Heart left ventricle (tissue), 16 donors: ENCODE data around the gene ANP32A. TPM values are rescaled to one million over a fixed set of nuclear protein-coding genes. Genes with fewer than 3 reads are reported as not detected.

Source experiments
- ATAC-seq, 4 donors: fragments of 200-7000 bp; cut with Tn5 transposase; one replicate each; pipeline ENCODE4 v1.9.1; 2020 to 2022; ENCODE audit warnings: moderate library complexity in 4 of 4, mild to moderate bottlenecking in 3 of 4, moderate number of reproducible peaks in 1 of 4
- DNase-seq, 5 donors: peaks; one replicate each; pipeline ENCODE4 v3.0.0-alpha.2; 2020
- H3K27ac ChIP-seq, 12 donors: fragments of 200-600 bp; sonication (generic) in 4 of 12; one replicate each; pipeline versions ENCODE4 v1.5.0 to v1.8.0; 2016 to 2022; ENCODE audit warnings: mild to moderate bottlenecking in 2 of 12
- H3K27me3 ChIP-seq, 9 donors: fragments of 200-600 bp; sonication (generic) in 2 of 9; one replicate each; pipeline versions ENCODE4 v1.5.1 to v1.8.0; 2016 to 2022; ENCODE audit warnings: mild to moderate bottlenecking in 3 of 9
- H3K36me3 ChIP-seq, 9 donors: fragments of 200-600 bp; sonication (generic) in 2 of 9; one replicate each; pipeline versions ENCODE4 v1.5.0 to v1.8.0; 2018 to 2022; ENCODE audit warnings: mild to moderate bottlenecking in 2 of 9
- H3K4me1 ChIP-seq, 12 donors: fragments of 200-600 bp; sonication (generic) in 4 of 12; one replicate each; pipeline versions ENCODE4 v1.5.0 to v1.8.0; 2016 to 2022; ENCODE audit warnings: mild to moderate bottlenecking in 3 of 12
- H3K4me3 ChIP-seq, 12 donors: fragments of 200-600 bp; sonication (generic) in 4 of 12; one replicate each; pipeline versions ENCODE4 v1.5.0 to v1.8.0; 2017 to 2022; ENCODE audit warnings: mild to moderate bottlenecking in 9 of 12, moderate library complexity in 4 of 12
- H3K9me3 ChIP-seq, 12 donors: fragments of 200-600 bp; sonication (generic) in 4 of 12; one replicate each; pipeline versions ENCODE4 v1.5.0 to v1.8.0; 2016 to 2022; ENCODE audit warnings: mild to moderate bottlenecking in 1 of 12
- CTCF ChIP-seq, 12 donors: fragments of 200-600 bp; sonication (generic) in 4 of 12; IDR thresholded peaks; one replicate each; pipeline versions ENCODE4 v1.5.0 to v1.8.0; 2018 to 2022; ENCODE audit warnings: antibody characterized with exemption in 12 of 12, mild to moderate bottlenecking in 5 of 12
- POLR2A ChIP-seq, 2 donors: fragments of 450-650 bp; IDR thresholded peaks; one replicate each; pipeline ENCODE4 v1.6.1; 2017; ENCODE audit warnings: antibody characterized with exemption in 2 of 2, mild to moderate bottlenecking in 2 of 2, moderate library complexity in 2 of 2
- WGBS, 4 donors: extraction: QIAGEN DNeasy Blood & Tissue Kit in 2 of 4; methylation state at CpG; one replicate each; pipeline versions ENCODE4 v1.1.5 to v1.1.7; 2013 to 2018; 5-methylcytosine and 5-hydroxymethylcytosine counted together
- intact Hi-C, 10 donors: fragments of 100-400 bp; cut with DNase I; formaldehyde crosslinking; loops; one replicate each; pipeline versions ENCODE4 v1.11.1 to v1.14.2; 2022
- polyA plus RNA-seq, 2 donors: library from polyadenylated mRNA; stranded (reverse); fragments of 200-250 nt; gene quantifications; one replicate each; pipeline ENCODE4 v1.2.3, GENCODE V29; 2013
- total RNA-seq, 9 donors: library from RNA; depleted of rRNA in 2 of 9; stranded (reverse); fragments of >200 nt in 2 of 9; fragmentation: NEBNext Ultra II Directional in 3 of 9; extraction: Animal tissue kit (Norgen Biotek cat#: 25700) in 3 of 9; gene quantifications; one replicate each; pipeline versions ENCODE4 v1.1.0 to v1.2.4, GENCODE V29; 2016 to 2023
- donor health status: ischemic (EF 13 %, LVEDD 7.1; RV severe dilation, severe dysfunction).
- donor health status: healthy with polysubstance abuse.
- donor health status: DM: no; HTN: yes; CAD: no.
- donor health status: DM: no; HTN: no; CAD: no.
- donor health status: ischemic (EF 25% LVEDD 6.9; RV normal size, moderate dysfunction).
- donor health status: ischemic (EF 25% LVEDD 5.7; RV mildly dilated, moderate dysfunction).
- donor health status: healthy.
- donor health status: DM: yes; HTN: yes; CAD: no.
- donor health status: ischemic (EF 35%, LVEDD 5.7; RV mildly dilated, moderate dysfunction).
- donor health status: nonischemic (EF 11% LVEDD 7.7; RV severe dilation, severe dysfunction).
- donor health status: DM: yes; HTN: yes; CAD: no.
- donor health status: PGD.
- donor health status: ischemic (EF 29% LVEDD 5.4; RV normal size, mild dysfunction).
- donor health status: nonischemic (EF 23%, LVEDD 6.1; RV moderate dilation, normal function).

ANP32A gene
- total and polyA plus RNA-seq, 11 donors: 55.7 to 202 (median 142) TPM

- peak in 2 of 5 donors; percentile 45 to 68 for DNase-seq
- H3K27me3 ChIP-seq: no peaks in the 10 kb centered on the region
- intact Hi-C loops: loop anchor here (2.0 to 10.0 kb wide), 5 partner anchors 34 to 94 kb away; no protein-coding TSS in a partner anchor
- no peak overlapping the region for H3K4me3 ChIP-seq
- TF ChIP-seq CTCF (IDR thresholded peaks at IDR 0.05) (peak; percentile 50 to 69 (median 62)), POLR2A (IDR thresholded peaks at IDR 0.05) (no peak)
- H3K27ac ChIP-seq: peak overlapping the region in 4 of 12 donors; percentile 28 to 87 (median 68)
- peak in 3 of 4 donors; percentile 38 to 58 (median 41) for ATAC-seq
- H3K4me1 ChIP-seq: peaks cover 0 to 49% (median 23%) of the 10 kb centered on the region in 12 donors
- H3K9me3 ChIP-seq: no peaks in the 10 kb centered on the region
- WGBS, 4 donors: 82 to 86% (median 83%) methylated on average over 9 of the region's 9 CpGs
- H3K36me3 ChIP-seq: peaks cover 0 to 91% (median 86%) of the 10 kb centered on the region in 9 donors
Observed at GRCh38 chr15:68783226-68784058, 37.3 kb downstream of the ANP32A start.

GRCh38 chr15:68782589-68783161 lies 38.0 kb downstream of the ANP32A start:
- no peak overlapping the region for H3K4me3 ChIP-seq
- ATAC-seq (no peak), DNase-seq (peak in 1 of 5 donors; percentile 14)
- no peak for TF ChIP-seq CTCF (IDR thresholded peaks at IDR 0.05)
- TF ChIP-seq POLR2A (IDR thresholded peaks at IDR 0.05): no peak
- peak overlapping the region in 10 of 12 donors; percentile 7 to 87 (median 60) for H3K27ac ChIP-seq
- H3K27me3 ChIP-seq: no peaks in the 10 kb centered on the region
- H3K9me3 ChIP-seq: no peaks in the 10 kb centered on the region
- intact Hi-C loops: loop anchor here (2.0 to 10.0 kb wide), 5 partner anchors 35 to 95 kb away; no protein-coding TSS in a partner anchor
- 73 to 83% (median 79%) methylated on average over 12 of the region's 12 CpGs for WGBS, 4 donors
- H3K36me3 ChIP-seq: peaks cover 0 to 99% (median 92%) of the 10 kb centered on the region in 9 donors
- peaks cover 0 to 41% (median 16%) of the 10 kb centered on the region in 12 donors for H3K4me1 ChIP-seq

GRCh38 chr15:68781766-68782588 lies 38.7 kb downstream of the ANP32A start:
- peak overlapping the region in 11 of 12 donors; percentile 35 to 87 (median 59) for H3K27ac ChIP-seq
- TF ChIP-seq CTCF (IDR thresholded peaks at IDR 0.05) (no peak), POLR2A (IDR thresholded peaks at IDR 0.05) (no peak)
- 57 to 70% (median 63%) methylated on average over 17 of the region's 17 CpGs for WGBS, 4 donors
- peaks cover 0 to 98% (median 89%) of the 10 kb centered on the region in 9 donors for H3K36me3 ChIP-seq
- DNase-seq (peak; percentile 80 to 84 (median 83)), ATAC-seq (peak; percentile 71 to 95 (median 80))
- intact Hi-C loops: loop anchor here (2.0 to 10.0 kb wide), 5 partner anchors 35 to 95 kb away; no protein-coding TSS in a partner anchor
- no peaks in the 10 kb centered on the region for H3K9me3 ChIP-seq
- peaks cover 0 to 39% (median 14%) of the 10 kb centered on the region in 12 donors for H3K4me1 ChIP-seq
- peak overlapping the region in 1 of 12 donors; percentile 40 for H3K4me3 ChIP-seq
- no peaks in the 10 kb centered on the region for H3K27me3 ChIP-seq
